ENCODE measurements around the gene MCFD2.

GRCh38 chr2:46863882-46864281 lies 51.7 kb downstream of the MCFD2 start:
- TF ChIP-seq CTCF (IDR thresholded peaks at IDR 0.05; ENCODE audit: insufficient read depth, low read length) (no peak), POLR2AphosphoS5 (IDR thresholded peaks at IDR 0.05; ENCODE audit: low read depth) (no peak), REST (IDR thresholded peaks at IDR 0.05; ENCODE audit: insufficient replicate concordance, low read depth) (no peak), GABPA (IDR thresholded peaks at IDR 0.05; ENCODE audit: low read depth) (no peak)

All from HL-60 (cell line).